Mesendoderm (in vitro differentiated cells): ENCODE data around the gene CATSPER3.

Source experiments
- DNase-seq: peaks from one replicate; pipeline ENCODE4 v3.0.0; 2013
- H2AK5ac ChIP-seq: 2 replicates; pipeline ENCODE4 v1.6.1; 2013; ENCODE audit warnings: low read length, inconsistent platforms
- H2BK120ac ChIP-seq: 2 replicates; pipeline ENCODE4 v1.6.1; 2013; ENCODE audit warnings: low read depth, mild to moderate bottlenecking, low read length, moderate library complexity, mixed read lengths
- H2BK15ac ChIP-seq: replicated peaks from 2 replicates; pipeline ENCODE4 v1.6.1; 2013; ENCODE audit warnings: low read depth, mild to moderate bottlenecking, moderate library complexity
- H2BK5ac ChIP-seq: 2 replicates; pipeline ENCODE4 v1.6.1; 2013; ENCODE audit warnings: low read length, inconsistent platforms
- H3K18ac ChIP-seq: 2 replicates; pipeline ENCODE4 v1.6.1; 2013; ENCODE audit warnings: mild to moderate bottlenecking, low read length, mixed read lengths
- H3K23ac ChIP-seq: one replicate; pipeline ENCODE4 v1.6.1; 2013; ENCODE audit warnings: low read length
- H3K27ac ChIP-seq: 2 replicates; pipeline ENCODE4 v1.5.1; 2013; ENCODE audit warnings: low read depth, mild to moderate bottlenecking, inconsistent platforms, low read length, moderate library complexity
- H3K27me3 ChIP-seq: 2 replicates; pipeline ENCODE4 v1.6.1; 2013; ENCODE audit warnings: low read length, control low read depth, mild to moderate bottlenecking, inconsistent platforms; ENCODE audit not compliant: insufficient read depth, poor library complexity
- H3K36me3 ChIP-seq: 2 replicates; pipeline ENCODE4 v1.6.1; 2013; ENCODE audit warnings: low read length, inconsistent platforms; ENCODE audit not compliant: control insufficient read depth, insufficient read depth
- H3K4ac ChIP-seq: one replicate; pipeline ENCODE4 v1.6.1; 2013; ENCODE audit warnings: low read depth, mild to moderate bottlenecking, low read length, moderate library complexity
- H3K4me1 ChIP-seq: 2 replicates; pipeline ENCODE4 v1.6.1; 2013; ENCODE audit warnings: low read depth, low read length, inconsistent platforms; ENCODE audit not compliant: control insufficient read depth
- H3K4me2 ChIP-seq: 2 replicates; pipeline ENCODE4 v1.6.1; 2013; ENCODE audit warnings: low read length
- H3K4me3 ChIP-seq: 2 replicates; pipeline ENCODE4 v1.5.1; 2013; ENCODE audit warnings: mild to moderate bottlenecking, low read length
- H3K56ac ChIP-seq: one replicate; pipeline ENCODE4 v1.6.1; 2013; ENCODE audit warnings: low read length
- H3K79me1 ChIP-seq: 2 replicates; pipeline ENCODE4 v1.6.1; 2013; ENCODE audit warnings: low read length, inconsistent platforms
- H3K79me2 ChIP-seq: 2 replicates; pipeline ENCODE4 v1.6.1; 2013; ENCODE audit warnings: mild to moderate bottlenecking, low read length; ENCODE audit not compliant: control insufficient read depth, insufficient read depth
- H3K9ac ChIP-seq: 2 replicates; pipeline ENCODE4 v1.6.1; 2013; ENCODE audit warnings: low read length, inconsistent platforms
- H4K5ac ChIP-seq: one replicate; pipeline ENCODE4 v1.6.1; 2013; ENCODE audit warnings: low read length
- H4K8ac ChIP-seq: one replicate; pipeline ENCODE4 v1.6.1; 2013; ENCODE audit warnings: low read depth, mild to moderate bottlenecking, control low read depth, low read length, moderate library complexity
- WGBS: extraction: QIAGEN DNeasy Blood & Tissue Kit; methylation state at CpG from one replicate; pipeline ENCODE4 v1.1.7; 2013; ENCODE audit warnings: low lambda C conversion rate, missing lambda C conversion rate; ENCODE audit not compliant: insufficient coverage; ENCODE audit errors: extremely low coverage; 5-methylcytosine and 5-hydroxymethylcytosine counted together

The CATSPER3 gene

GRCh38 chr5:134964359-134965270 lies 3.1 kb upstream of the CATSPER3 start:
- DNase-seq: no peak
- Histone ChIP-seq H3K4me2 (no peak overlapping the region), H2BK5ac (no peak overlapping the region), H3K27ac (no peak overlapping the region), H3K27me3 (no peaks in the 10 kb centered on the region), H4K8ac (no peak overlapping the region), H2BK120ac (no peak overlapping the region), H4K5ac (no peak overlapping the region), H3K18ac (no peak overlapping the region), H3K79me1 (no peaks in the 10 kb centered on the region), H2AK5ac (no peak overlapping the region), H3K79me2 (no peaks in the 10 kb centered on the region), H2BK15ac (no peak overlapping the region), H3K4me3 (no peak overlapping the region), H3K36me3 (no peaks in the 10 kb centered on the region), H3K9ac (no peak overlapping the region), H3K23ac (no peak overlapping the region), H3K56ac (no peak overlapping the region), H3K4me1 (no peaks in the 10 kb centered on the region), H3K4ac (no peak overlapping the region)
- WGBS: no CpG with 5 or more reads among the region's 12 CpGs

- H4K5ac ChIP-seq: no peak overlapping the region
- no CpG with 5 or more reads among the region's 3 CpGs for WGBS
- no peaks in the 10 kb centered on the region for H3K4me1 ChIP-seq
- H3K4me3 ChIP-seq: no peak overlapping the region
- H3K23ac ChIP-seq: no peak overlapping the region
- no peaks in the 10 kb centered on the region for H3K79me2 ChIP-seq
- H2BK5ac ChIP-seq: no peak overlapping the region
- H3K4ac ChIP-seq: no peak overlapping the region
- no peak overlapping the region for H3K9ac ChIP-seq
- no peak overlapping the region for H2BK15ac ChIP-seq
- no peak overlapping the region for H3K18ac ChIP-seq
- no peak overlapping the region for H4K8ac ChIP-seq
- H3K36me3 ChIP-seq: no peaks in the 10 kb centered on the region
- H2BK120ac ChIP-seq: no peak overlapping the region
- H3K56ac ChIP-seq: no peak overlapping the region
- no peak overlapping the region for H2AK5ac ChIP-seq
- no peak overlapping the region for H3K4me2 ChIP-seq
- H3K27ac ChIP-seq: no peak overlapping the region
- no peaks in the 10 kb centered on the region for H3K79me1 ChIP-seq
- no peaks in the 10 kb centered on the region for H3K27me3 ChIP-seq
- no peak for DNase-seq
Observed at GRCh38 chr5:134965271-134965825, 2.4 kb upstream of the CATSPER3 start.

- Histone ChIP-seq H3K18ac (no peak overlapping the region), H3K27me3 (no peaks in the 10 kb centered on the region), H3K4ac (no peak overlapping the region), H3K9ac (no peak overlapping the region), H2AK5ac (no peak overlapping the region), H3K36me3 (no peaks in the 10 kb centered on the region), H4K8ac (no peak overlapping the region), H3K27ac (no peak overlapping the region), H2BK120ac (no peak overlapping the region), H3K4me1 (no peaks in the 10 kb centered on the region), H3K4me2 (no peak overlapping the region), H3K79me2 (no peaks in the 10 kb centered on the region), H3K4me3 (no peak overlapping the region), H3K56ac (no peak overlapping the region), H4K5ac (no peak overlapping the region), H2BK15ac (no peak overlapping the region), H3K23ac (no peak overlapping the region), H2BK5ac (no peak overlapping the region), H3K79me1 (no peaks in the 10 kb centered on the region)
- DNase-seq: no peak
- no CpG with 5 or more reads among the region's 3 CpGs for WGBS
Observed at GRCh38 chr5:134968055-134968454, 348 bp downstream of the CATSPER3 start.

GRCh38 chr5:134969166-134969565 lies 1.5 kb downstream of the CATSPER3 start:
- no peak overlapping the region for H3K23ac ChIP-seq
- no peaks in the 10 kb centered on the region for H3K79me2 ChIP-seq
- no peaks in the 10 kb centered on the region for H3K36me3 ChIP-seq
- H3K4me2 ChIP-seq: no peak overlapping the region
- no peak overlapping the region for H3K18ac ChIP-seq
- H3K4ac ChIP-seq: no peak overlapping the region
- no peak overlapping the region for H3K27ac ChIP-seq
- no peak overlapping the region for H2BK5ac ChIP-seq
- H2BK120ac ChIP-seq: no peak overlapping the region
- no peaks in the 10 kb centered on the region for H3K27me3 ChIP-seq
- H3K4me1 ChIP-seq: no peaks in the 10 kb centered on the region
- no peak overlapping the region for H3K9ac ChIP-seq
- H4K5ac ChIP-seq: no peak overlapping the region
- H2AK5ac ChIP-seq: no peak overlapping the region
- no peaks in the 10 kb centered on the region for H3K79me1 ChIP-seq
- no peak overlapping the region for H3K56ac ChIP-seq
- no peak overlapping the region for H3K4me3 ChIP-seq
- no peak overlapping the region for H2BK15ac ChIP-seq
- no peak for DNase-seq
- no peak overlapping the region for H4K8ac ChIP-seq

GRCh38 chr5:134975078-134975715 lies 7.5 kb downstream of the CATSPER3 start:
- Histone ChIP-seq H3K4me2 (no peak overlapping the region), H2BK5ac (no peak overlapping the region), H2BK120ac (no peak overlapping the region), H2BK15ac (no peak overlapping the region), H3K79me1 (no peaks in the 10 kb centered on the region), H2AK5ac (no peak overlapping the region), H4K8ac (no peak overlapping the region), H3K9ac (no peak overlapping the region), H3K23ac (no peak overlapping the region), H3K18ac (no peak overlapping the region), H3K27me3 (no peaks in the 10 kb centered on the region), H3K4ac (no peak overlapping the region), H3K36me3 (no peaks in the 10 kb centered on the region), H4K5ac (no peak overlapping the region), H3K27ac (no peak overlapping the region), H3K4me1 (no peaks in the 10 kb centered on the region), H3K56ac (no peak overlapping the region), H3K79me2 (no peaks in the 10 kb centered on the region), H3K4me3 (no peak overlapping the region)
- no CpG with 5 or more reads among the region's 2 CpGs for WGBS
- DNase-seq: no peak
